Liver (tissue), 3 donors: ENCODE results near the gene YTHDF1.

Source experiments
- ATF3 ChIP-seq: IDR thresholded peaks from 2 replicates; pipeline ENCODE4 v1.6.1; 2016; ENCODE audit warnings: antibody characterized with exemption
- CTCF ChIP-seq: fragments of 150-350 bp; IDR thresholded peaks from 2 replicates; pipeline ENCODE4 v1.5.1; 2017; ENCODE audit warnings: improper control_type of control experiment, low read depth, low read length; ENCODE audit not compliant: missing input control
- EGR1 ChIP-seq, 2 donors: IDR thresholded peaks; 2 replicates each; pipeline ENCODE4 v1.6.1; 2016 to 2018; ENCODE audit warnings: antibody characterized with exemption in 2 of 2, low read depth in 2 of 2
- GABPA ChIP-seq, 2 donors: IDR thresholded peaks in 1 of 2; conservative IDR thresholded peaks in 1 of 2; 2 replicates each; pipeline ENCODE4 v1.6.1; 2016; ENCODE audit warnings: antibody characterized with exemption in 2 of 2, mild to moderate bottlenecking in 1 of 2, moderate library complexity in 1 of 2
- JUND ChIP-seq, 2 donors: IDR thresholded peaks; 2 replicates each; pipeline ENCODE4 v1.6.1; 2016; ENCODE audit warnings: antibody characterized with exemption in 2 of 2
- REST ChIP-seq: IDR thresholded peaks from 2 replicates; pipeline ENCODE4 v1.6.1; 2016; ENCODE audit warnings: antibody characterized with exemption, mild to moderate bottlenecking
- SP1 ChIP-seq: IDR thresholded peaks from 2 replicates; pipeline ENCODE4 v1.6.1; 2018; ENCODE audit warnings: antibody characterized with exemption, mild to moderate bottlenecking
- TAF1 ChIP-seq: conservative IDR thresholded peaks from 2 replicates; pipeline ENCODE4 v1.6.1; 2016; ENCODE audit warnings: antibody characterized with exemption, mild to moderate bottlenecking
- YY1 ChIP-seq: IDR thresholded peaks from 2 replicates; pipeline ENCODE4 v1.6.1; 2016; ENCODE audit warnings: antibody characterized with exemption, mild to moderate bottlenecking
- donor health status: healthy.
- donor health status: healthy.

DNA sequence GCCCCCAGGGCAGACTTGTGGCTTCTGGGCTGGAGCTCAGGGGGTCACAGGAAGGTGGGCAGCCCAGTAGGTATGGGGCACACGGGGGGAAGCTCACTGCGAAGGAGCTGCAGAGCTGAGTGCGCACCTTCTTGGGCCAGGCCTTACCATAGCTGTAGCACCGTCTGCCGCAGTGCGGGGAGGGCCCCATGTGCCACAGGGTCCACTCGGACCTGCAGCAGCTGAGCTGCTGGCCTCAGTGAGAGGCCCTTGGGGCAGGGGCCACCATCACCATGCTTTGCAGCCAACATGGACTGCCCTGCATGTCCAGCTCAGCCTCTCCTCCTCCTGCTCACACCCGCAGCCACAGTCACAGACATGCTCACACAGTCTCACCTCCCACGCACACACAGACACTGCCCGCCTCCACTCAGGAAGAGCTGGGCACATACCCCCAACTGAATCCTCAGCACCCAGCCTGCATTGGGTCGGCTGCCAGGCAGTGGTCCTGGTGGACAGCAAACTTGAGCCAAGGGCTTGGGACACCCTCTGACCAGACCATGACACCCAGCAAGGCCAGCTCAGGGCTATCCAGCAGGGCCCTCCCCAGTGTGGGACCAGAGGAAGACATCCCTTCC, 35.3 kb downstream of the YTHDF1 start:
- TF ChIP-seq CTCF (no peak), YY1 (no peak), SP1 (no peak), JUND (IDR thresholded peaks at IDR 0.05) (no peak), REST (no peak), TAF1 (no peak), GABPA (IDR thresholded peaks at IDR 0.05 in 1 of 2, conservative IDR thresholded peaks at IDR 0.05 in 1 of 2) (no peak), EGR1 (IDR thresholded peaks at IDR 0.05; ENCODE audit: low read depth in 2 of 2) (no peak), ATF3 (no peak)
